Esophagus squamous epithelium (tissue), 5 donors: Measurements from ENCODE around the gene GVQW3. TPM values are rescaled to one million over a fixed set of nuclear protein-coding genes. Genes with fewer than 3 reads are reported as not detected.

Experiments
- DNase-seq: peaks from one replicate; lab custom pipeline; 2025; lab: John Stamatoyannopoulos, UW
- H3K27ac ChIP-seq, 4 donors: fragments of 200-600 bp; sonication (generic); one replicate each; pipeline ENCODE4 v1.5.1; 2016 to 2019; ENCODE audit warnings: mild to moderate bottlenecking in 1 of 4
- H3K27me3 ChIP-seq, 4 donors: fragments of 200-600 bp; sonication (generic); 1 replicate in 3 of 4; 2 replicates in 1 of 4; pipeline versions ENCODE4 v1.5.1 to v1.6.0; 2017 to 2021; ENCODE audit warnings: antibody characterized with exemption in 1 of 4
- H3K36me3 ChIP-seq, 3 donors: fragments of 200-600 bp; sonication (generic); one replicate each; pipeline ENCODE4 v1.5.1; 2016 to 2019
- H3K4me1 ChIP-seq, 3 donors: fragments of 200-600 bp; sonication (generic); one replicate each; pipeline ENCODE4 v1.5.1; 2017 to 2019
- H3K4me3 ChIP-seq, 4 donors: fragments of 200-600 bp; sonication (generic); 1 replicate in 3 of 4; 2 replicates in 1 of 4; pipeline ENCODE4 v1.5.1; 2016 to 2019; ENCODE audit warnings: mild to moderate bottlenecking in 2 of 4, moderate library complexity in 1 of 4
- H3K9me3 ChIP-seq, 3 donors: fragments of 200-600 bp; sonication (generic); one replicate each; pipeline ENCODE4 v1.5.1; 2016 to 2019
- POLR2A ChIP-seq, 4 donors: fragments of 450-650 bp; IDR thresholded peaks; one replicate each; pipeline ENCODE4 v1.6.1; 2017; ENCODE audit warnings: antibody characterized with exemption in 4 of 4, mild to moderate bottlenecking in 4 of 4, moderate library complexity in 3 of 4
- WGBS, 2 donors: methylation state at CpG; one replicate each; pipeline ENCODE4 v1.1.5; 2018; 5-methylcytosine and 5-hydroxymethylcytosine counted together
- intact Hi-C: fragments of 100-400 bp; cut with DNase I; formaldehyde crosslinking; loops from one replicate; pipeline ENCODE4 v1.15.0; 2022
- total RNA-seq, 4 donors: library from RNA; depleted of rRNA; stranded (reverse); fragments of >200 nt; gene quantifications; one replicate each; pipeline ENCODE4 v1.1.0, GENCODE V29; 2016
- TF ChIP-seq, protein P1 (sequence below), 6 experiments: fragments of 450-650 bp in 4 of 6; fragments of 200-600 bp in 2 of 6; sonication (generic) in 2 of 6; IDR thresholded peaks; one replicate each; pipeline ENCODE4 v1.5.1; 2016 to 2019; ENCODE audit warnings: antibody characterized with exemption in 6 of 6, mild to moderate bottlenecking in 4 of 6, moderate library complexity in 4 of 6
- donor health status: DM: yes; HTN: yes; CAD: no.

The GVQW3 gene
- total RNA-seq, 4 donors from 2014 or later: 0.15 to 0.95 (median 0.31) TPM; not detected in 1

DNA sequence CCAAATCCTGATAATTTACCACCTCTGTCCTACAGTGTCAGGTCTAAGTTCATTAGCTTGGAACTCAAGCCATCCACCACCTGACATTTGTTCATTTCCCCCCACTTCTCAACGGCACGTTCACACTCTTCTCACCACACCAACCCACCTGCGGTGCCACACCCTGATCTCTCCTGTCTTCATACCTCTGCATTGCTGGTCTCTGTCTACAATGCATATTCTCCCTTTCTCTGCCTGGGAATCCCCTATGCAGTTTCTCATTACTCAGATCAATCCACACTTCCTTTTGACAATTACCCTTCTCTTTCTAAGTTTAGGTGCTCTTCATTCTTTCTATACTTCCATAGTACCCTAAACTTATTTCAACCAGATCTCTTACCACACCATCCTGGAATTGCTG lies 43.3 kb downstream of the GVQW3 start:
- Histone ChIP-seq H3K36me3 (no peaks in the 10 kb centered on the region), H3K4me1 (no peaks in the 10 kb centered on the region), H3K27me3 (peaks cover 0 to 36% (median 0%) of the 10 kb centered on the region in 4 donors), H3K27ac (no peak overlapping the region), H3K9me3 (no peaks in the 10 kb centered on the region), H3K4me3 (no peak overlapping the region)
- no peak for DNase-seq
- no peak for TF ChIP-seq POLR2A (IDR thresholded peaks at IDR 0.05)
- TF ChIP-seq, protein P1, sequence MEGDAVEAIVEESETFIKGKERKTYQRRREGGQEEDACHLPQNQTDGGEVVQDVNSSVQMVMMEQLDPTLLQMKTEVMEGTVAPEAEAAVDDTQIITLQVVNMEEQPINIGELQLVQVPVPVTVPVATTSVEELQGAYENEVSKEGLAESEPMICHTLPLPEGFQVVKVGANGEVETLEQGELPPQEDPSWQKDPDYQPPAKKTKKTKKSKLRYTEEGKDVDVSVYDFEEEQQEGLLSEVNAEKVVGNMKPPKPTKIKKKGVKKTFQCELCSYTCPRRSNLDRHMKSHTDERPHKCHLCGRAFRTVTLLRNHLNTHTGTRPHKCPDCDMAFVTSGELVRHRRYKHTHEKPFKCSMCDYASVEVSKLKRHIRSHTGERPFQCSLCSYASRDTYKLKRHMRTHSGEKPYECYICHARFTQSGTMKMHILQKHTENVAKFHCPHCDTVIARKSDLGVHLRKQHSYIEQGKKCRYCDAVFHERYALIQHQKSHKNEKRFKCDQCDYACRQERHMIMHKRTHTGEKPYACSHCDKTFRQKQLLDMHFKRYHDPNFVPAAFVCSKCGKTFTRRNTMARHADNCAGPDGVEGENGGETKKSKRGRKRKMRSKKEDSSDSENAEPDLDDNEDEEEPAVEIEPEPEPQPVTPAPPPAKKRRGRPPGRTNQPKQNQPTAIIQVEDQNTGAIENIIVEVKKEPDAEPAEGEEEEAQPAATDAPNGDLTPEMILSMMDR (IDR thresholded peaks at IDR 0.05): no peak
- intact Hi-C loops: no loop called here
- WGBS, 2 donors: 36 to 38% methylated on average over 3 of the region's 3 CpGs

DNA sequence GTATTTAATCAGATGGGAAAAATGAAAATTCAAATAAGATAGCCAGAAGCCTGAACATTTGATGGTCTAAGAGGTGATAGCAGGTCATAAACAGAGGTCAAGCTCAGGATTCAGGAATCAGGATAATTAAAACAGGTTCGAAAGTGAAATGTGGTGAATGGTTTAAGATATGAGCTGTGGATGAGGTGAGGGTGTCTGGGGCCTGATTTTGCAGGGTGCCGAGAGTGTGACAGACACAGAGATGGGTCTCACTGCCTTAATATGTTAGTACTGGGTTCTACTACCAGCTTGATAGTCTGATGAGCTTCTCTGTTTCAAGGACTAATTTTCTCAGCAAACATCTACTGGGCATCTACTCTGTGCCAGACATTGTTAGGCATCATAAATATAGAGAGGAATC lies 43.8 kb downstream of the GVQW3 start:
- TF ChIP-seq, protein P1 (IDR thresholded peaks at IDR 0.05): no peak
- no peak for TF ChIP-seq POLR2A (IDR thresholded peaks at IDR 0.05)
- peaks cover 0 to 33% (median 0%) of the 10 kb centered on the region in 4 donors for H3K27me3 ChIP-seq
- H3K36me3 ChIP-seq: no peaks in the 10 kb centered on the region
- no peak overlapping the region for H3K4me3 ChIP-seq
- H3K27ac ChIP-seq: no peak overlapping the region
- WGBS, 2 donors: 87 to 92% methylated on average over 2 of the region's 2 CpGs
- no peaks in the 10 kb centered on the region for H3K9me3 ChIP-seq
- intact Hi-C loops: no loop called here
- no peaks in the 10 kb centered on the region for H3K4me1 ChIP-seq
- no peak for DNase-seq

DNA sequence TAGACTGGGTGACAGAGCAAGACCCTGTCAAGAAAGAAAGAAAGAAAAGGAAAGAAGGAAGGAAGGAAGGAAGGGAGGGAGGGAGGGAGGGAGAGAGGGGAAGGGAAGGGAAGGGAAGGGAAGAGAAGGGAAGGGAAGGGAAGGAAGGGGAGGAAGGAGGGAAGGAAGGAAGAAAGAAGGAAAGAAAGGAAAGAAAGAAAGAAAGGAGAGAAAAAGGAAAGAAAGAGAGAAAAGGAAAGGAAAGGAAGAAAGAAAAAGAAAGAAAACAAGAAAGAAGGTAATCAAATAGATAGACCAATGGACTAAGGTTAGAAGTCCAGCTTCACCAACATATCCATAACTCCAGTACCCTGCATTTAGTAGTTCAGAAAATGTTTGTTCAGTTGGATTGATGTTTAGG lies 45.5 kb downstream of the GVQW3 start:
- intact Hi-C loops: no loop called here
- Histone ChIP-seq H3K4me3 (no peak overlapping the region), H3K4me1 (no peaks in the 10 kb centered on the region), H3K27ac (no peak overlapping the region), H3K27me3 (peaks cover 0 to 33% (median 0%) of the 10 kb centered on the region in 4 donors), H3K9me3 (no peaks in the 10 kb centered on the region), H3K36me3 (no peaks in the 10 kb centered on the region)
- DNase-seq: no peak
- TF ChIP-seq, protein P1 (IDR thresholded peaks at IDR 0.05): no peak
- TF ChIP-seq POLR2A (IDR thresholded peaks at IDR 0.05): no peak

DNA sequence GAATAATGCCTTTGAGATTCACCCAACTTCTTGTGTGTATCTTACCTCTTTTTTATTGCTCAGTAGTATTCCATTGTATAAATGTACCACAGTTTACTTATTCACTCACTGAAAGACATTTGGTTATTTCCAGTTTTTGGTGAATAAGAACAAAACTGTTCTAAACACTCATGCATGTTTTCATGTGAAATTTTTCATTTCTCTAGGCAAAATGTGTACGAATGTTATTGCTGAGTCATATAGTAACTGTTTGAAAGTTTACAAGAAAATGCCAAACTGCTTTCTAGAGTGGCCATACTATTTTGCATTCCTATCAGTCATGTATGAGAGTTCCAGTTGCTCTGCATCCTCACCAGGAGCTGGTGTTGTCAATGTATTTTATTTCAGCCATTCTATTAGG lies 54.9 kb downstream of the GVQW3 start:
- no peak for DNase-seq
- TF ChIP-seq, protein P1 (IDR thresholded peaks at IDR 0.05): no peak
- no peak for TF ChIP-seq POLR2A (IDR thresholded peaks at IDR 0.05)
- Histone ChIP-seq H3K9me3 (no peaks in the 10 kb centered on the region), H3K27ac (no peak overlapping the region), H3K36me3 (no peaks in the 10 kb centered on the region), H3K4me3 (no peak overlapping the region), H3K4me1 (no peaks in the 10 kb centered on the region), H3K27me3 (no peaks in the 10 kb centered on the region)
- intact Hi-C loops: no loop called here
- WGBS, 2 donors: 70 to 75% methylated on average over 1 of the region's 1 CpG

DNA sequence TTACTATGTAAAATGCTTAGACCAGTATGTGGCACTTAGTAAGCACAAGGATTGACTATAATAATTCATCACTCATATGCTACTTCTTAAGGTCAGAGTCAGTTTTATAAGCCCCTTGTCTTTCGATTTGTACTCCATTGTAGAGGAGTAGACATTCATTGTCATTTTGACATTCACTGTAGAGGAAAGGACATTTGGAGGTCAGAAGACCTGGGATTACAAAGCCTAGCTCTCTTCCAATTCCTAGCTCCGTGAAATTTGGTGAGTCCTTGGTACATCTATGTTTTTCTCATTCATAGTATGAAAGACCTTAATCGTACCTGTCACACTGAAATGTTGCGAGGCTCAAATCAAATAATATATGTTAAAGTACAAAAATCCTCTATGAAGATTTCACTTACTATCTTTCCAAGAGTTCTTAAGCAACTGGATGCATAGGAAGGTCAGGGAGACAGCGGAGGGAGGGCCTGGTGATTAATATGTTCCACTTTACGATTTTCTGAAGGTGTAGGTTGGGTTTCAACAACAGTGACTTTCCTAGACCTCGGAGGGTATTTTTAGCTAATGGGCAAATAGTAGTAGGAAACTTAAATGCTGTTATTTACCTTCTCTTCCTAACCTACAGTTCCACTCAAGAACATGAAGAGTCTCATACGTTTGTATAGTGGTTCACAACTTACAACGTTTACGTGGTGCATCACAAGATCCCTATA lies 62.3 kb downstream of the GVQW3 start:
- no peaks in the 10 kb centered on the region for H3K27me3 ChIP-seq
- peaks cover 0 to 18% (median 0%) of the 10 kb centered on the region in 3 donors for H3K36me3 ChIP-seq
- peaks cover 6 to 30% (median 15%) of the 10 kb centered on the region in 3 donors for H3K4me1 ChIP-seq
- H3K4me3 ChIP-seq: peak overlapping the region; percentile 59 to 98 (median 93)
- TF ChIP-seq POLR2A (IDR thresholded peaks at IDR 0.05): no peak
- TF ChIP-seq, protein P1 (IDR thresholded peaks at IDR 0.05): no peak
- intact Hi-C loops: no loop called here
- WGBS, 2 donors: 36 to 38% methylated on average over 10 of the region's 10 CpGs
- H3K27ac ChIP-seq: peak overlapping the region in 3 of 4 donors; percentile 86 to 97 (median 94)
- no peaks in the 10 kb centered on the region for H3K9me3 ChIP-seq
- DNase-seq: no peak
